Measurements from ENCODE around the gene SMCHD1.
"Not testable (repeated sequence)": the region's sequence is repeated elsewhere in the genome, so short reads cannot be mapped to it uniquely, and the experiment has no call there.

SMCHD1 gene

GRCh38 chr18:2660849-2661248 lies 5.3 kb downstream of the SMCHD1 start:
- DNase-seq = not testable (repeated sequence)

GRCh38 chr18:2662288-2662687 lies 6.8 kb downstream of the SMCHD1 start:
- DNase-seq = not testable (repeated sequence)

DNA sequence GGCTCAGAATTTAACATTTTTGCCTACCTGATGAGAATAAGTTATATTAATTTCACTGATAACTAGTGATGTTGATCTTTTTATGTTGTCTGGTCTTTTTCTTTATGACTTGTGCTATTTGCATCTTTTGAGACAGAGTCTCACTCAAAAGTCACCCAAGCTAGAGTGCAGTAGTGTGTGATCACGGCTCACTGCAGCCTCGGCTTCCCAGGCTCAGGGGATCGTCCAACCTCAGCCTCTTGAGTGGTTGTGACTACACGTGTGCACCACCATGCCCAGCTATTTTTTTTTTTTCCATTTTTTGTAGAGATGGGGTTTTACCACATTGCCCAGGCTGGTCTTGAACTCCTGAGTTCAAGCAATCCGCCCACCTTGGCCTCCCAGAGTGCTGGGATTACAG lies 7.5 kb downstream of the SMCHD1 start:
- DNase-seq = no peak

DNA sequence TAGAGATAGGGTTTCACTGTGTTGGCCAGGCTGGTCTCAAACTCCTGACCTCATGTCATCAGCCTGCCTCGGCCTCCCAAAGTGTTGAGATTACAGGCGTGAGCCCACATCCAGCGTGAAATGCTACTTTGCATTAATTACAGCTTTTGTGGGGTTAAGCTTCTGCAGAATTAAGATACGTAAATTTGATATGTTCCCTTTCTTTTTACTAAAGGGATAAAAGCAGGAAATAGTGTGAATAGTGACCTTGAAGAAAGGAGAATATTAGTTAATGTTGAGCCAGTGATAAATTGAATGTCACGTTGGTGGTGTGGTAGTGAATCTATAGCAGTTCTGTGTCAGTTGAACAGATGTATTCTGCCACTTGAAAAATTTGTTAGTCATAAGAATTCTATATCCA lies 16.9 kb downstream of the SMCHD1 start:
- no peak for DNase-seq

DNA sequence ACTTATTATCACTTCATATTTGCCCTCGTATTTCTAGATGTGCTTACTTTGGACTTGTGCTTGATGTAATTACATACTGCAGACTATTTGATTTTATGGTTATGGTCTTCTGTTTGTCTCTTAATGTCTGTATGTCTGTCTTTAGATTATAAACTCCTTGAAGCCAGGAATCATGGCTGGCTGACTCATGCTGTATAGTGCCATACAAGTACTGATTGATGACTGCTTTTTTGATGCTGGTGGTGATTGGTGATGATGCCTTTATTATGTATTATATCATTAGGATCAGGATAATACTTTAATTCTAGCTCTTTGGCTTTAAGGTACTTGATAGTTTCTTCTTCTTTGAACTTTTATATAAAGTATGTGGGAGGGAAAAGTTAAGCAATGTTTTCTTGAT lies 17.3 kb downstream of the SMCHD1 start:
- no peak for DNase-seq

DNA sequence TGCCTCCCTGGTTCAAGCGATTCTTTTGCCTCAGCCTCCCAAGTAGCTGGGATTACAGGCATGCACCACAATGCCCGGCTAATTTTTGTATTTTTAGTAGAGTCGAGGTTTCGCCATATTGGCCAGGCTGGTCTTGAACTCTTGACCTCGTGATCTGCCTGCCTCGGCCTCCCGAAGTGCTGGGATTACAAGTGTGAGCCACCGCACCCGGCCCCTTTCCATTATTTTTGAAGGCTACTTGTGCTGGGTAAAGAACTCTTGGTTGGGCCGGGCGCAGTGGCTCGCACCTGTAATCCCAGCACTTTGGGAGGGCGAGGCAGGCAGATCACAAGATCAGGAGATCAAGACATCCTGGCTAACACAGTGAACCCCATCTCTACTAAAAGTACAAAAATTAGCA lies 23.4 kb downstream of the SMCHD1 start:
- DNase-seq = not testable (repeated sequence)

- DNase-seq = no peak
Measured at GRCh38 chr18:2680216-2680792, 24.8 kb downstream of the SMCHD1 start.

DNA sequence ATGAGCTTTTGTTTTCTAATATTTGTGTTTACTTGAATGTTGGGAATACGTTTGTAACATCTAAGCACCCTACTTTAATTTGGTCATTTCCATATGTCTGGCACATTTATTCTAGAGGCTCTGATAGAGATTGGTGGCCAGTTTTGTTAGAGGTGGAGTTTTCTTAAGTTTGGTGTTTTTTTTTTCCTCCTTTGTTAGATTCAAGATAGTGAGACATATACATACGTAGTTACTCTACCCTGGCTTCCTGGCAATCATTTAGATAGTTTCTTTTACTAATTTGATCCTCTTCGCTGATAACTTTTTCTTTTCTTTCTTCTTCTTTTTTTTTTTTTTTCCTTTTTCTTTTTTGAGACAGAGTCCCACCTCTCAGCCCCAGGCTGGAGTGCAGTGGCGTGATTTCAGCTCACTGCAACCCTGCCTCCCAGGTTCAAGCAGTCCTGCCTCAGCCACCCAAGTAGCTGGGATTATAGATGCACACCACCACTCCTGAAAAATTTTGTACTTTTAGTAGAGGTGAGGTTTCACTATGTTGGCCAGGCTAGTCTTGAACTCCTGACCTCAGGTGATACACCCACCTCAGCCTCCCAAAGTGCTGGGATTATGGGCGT lies 26.6 kb downstream of the SMCHD1 start:
- no peak for DNase-seq

GRCh38 chr18:2683055-2683454 lies 27.5 kb downstream of the SMCHD1 start:
- DNase-seq = no peak

DNA sequence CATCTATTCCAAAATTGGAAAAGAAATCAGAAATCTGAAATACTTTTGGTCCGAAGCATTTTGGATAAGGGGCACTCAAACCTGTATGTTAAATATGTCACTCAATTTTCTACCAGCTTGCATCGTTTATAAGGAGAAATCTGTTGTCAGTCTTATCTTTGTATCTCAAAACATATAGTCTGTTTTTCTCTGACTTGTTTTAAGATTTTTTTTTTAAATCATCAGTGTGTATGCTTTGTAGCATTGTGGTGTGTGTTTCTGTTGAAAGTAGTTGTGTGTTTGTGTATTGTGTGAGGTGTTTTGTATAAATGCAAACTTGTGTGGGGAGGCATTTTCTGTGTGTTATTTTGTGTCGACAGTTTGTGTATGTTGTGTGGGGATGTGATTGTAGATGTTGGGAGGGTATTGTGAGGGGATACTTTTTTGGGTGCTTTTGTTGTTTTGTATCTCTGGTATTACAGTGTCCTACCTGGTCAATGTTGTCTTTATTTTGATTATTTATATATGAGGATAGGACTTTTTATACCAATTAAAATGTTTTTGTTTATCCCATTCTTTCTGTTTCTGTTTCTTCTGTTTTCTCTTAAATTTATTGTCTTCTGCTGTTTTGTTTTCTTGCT lies 30.9 kb downstream of the SMCHD1 start:
- no peak for DNase-seq

DNA sequence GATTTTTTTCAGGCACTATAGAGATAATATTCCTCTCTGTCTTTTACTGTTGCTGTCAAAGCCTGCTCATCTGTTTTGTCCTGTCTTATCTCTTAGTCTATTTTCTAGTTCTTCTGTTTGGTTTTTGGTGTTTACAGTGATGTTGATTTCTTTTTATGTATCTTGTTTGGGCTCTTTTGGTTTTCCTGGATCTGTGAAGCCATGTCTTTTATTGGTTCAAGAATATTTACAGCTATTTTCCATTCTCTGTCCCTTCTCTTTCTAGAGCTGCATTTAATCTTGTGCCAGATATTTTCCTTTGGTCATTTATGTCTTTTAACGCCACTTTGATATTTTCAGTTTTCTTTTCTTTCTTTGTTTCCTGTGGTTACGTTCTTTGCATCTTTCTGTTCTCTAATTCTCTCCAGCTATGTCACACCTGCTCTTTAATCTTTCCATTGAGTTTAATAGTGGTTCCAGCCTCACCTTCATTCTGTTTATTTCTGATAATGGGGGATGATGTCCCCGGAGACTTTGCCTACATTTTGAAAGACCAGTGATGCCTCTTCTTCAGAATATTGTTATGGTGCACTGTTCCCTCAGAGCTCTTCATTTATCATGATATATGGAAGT lies 32.0 kb downstream of the SMCHD1 start:
- DNase-seq = no peak

DNA sequence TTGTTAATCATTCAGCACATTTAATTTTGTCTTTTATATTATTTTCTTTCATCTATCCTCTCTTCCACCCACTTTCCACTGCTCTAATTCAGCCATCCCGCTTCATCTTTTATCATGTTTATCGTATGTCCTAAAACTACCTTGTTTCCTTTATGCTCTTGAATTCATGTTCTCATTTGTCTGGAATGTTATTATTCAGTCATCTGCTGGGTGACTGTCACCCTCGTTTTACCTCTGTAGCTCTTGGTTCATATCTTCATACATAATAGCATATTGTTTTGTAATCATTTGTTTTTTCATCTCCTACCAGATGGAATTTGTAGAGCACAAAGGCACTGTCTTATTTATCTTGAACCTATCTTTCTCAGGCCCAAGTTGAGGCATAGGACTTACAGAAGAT lies 37.0 kb downstream of the SMCHD1 start:
- no peak for DNase-seq

- no peak for DNase-seq
Measured at GRCh38 chr18:2697184-2697583, 41.7 kb downstream of the SMCHD1 start.

DNA sequence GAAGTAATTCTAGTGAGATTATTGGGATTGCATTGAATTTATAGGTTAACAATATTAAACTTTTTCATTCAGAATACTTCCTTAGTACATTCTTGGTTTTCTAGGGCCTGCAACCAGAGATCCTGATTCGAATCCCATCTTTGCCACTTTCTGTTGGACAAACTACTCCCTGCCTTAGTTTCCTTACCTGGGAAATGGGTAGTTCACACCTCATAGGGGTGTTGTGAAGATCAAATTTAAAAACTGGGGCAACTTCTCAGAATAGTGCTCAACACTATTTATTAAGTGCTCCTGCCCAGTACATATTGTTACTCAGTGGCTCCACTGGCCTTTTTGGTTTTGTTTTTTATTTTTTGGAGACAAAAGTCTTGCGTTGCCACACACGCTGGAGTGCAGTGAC lies 43.5 kb downstream of the SMCHD1 start:
- no peak for DNase-seq

GRCh38 chr18:2704541-2704940 lies 49.0 kb downstream of the SMCHD1 start:
- DNase-seq = no peak

DNA sequence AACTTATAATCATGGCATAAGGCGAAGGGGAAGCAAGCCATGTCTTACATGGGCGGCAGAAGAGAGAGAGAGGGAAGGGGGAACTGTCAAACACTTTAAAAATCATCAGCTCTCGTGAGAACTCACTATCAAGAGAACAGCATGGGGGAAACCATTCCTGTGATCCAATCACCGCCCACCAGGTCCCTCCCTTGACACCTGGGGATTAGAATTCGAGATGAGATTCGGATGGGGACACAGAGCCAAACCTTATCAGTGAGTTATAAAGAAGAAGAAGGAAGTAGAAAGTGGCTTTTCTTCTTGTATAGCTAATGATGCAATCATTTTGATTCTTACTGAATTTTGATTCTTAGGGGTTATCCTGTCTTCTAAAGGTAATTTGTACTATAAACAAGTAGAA lies 51.4 kb downstream of the SMCHD1 start:
- no peak for DNase-seq

DNA sequence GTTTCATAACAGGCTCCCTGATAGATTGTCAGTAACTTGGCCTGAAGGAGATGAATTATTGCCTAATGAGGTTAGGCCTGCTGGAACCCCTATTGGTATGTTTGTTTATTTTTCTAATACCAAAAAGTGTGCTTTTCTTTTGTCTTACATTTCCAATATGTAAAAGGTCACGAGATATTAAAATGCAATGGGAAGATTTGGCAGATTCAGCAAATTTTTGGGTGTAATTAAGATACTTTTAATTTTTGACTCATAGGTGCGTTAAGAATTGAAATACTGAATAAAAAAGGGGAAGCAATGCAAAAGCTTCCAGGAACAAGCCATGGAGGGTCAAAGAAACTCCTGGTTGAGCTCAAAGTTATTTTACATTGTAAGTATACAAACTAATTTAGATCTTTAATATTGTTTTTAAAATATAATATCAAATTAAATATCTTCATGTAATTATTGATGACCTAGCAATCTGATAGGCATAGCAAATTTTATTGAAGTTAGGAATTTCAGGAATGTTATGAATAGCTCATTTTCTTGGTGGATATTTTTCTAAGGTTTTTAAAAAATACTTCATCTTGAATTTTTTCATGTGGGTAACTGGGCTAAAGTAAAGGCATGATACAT lies 52.1 kb downstream of the SMCHD1 start:
- no peak for DNase-seq

DNA sequence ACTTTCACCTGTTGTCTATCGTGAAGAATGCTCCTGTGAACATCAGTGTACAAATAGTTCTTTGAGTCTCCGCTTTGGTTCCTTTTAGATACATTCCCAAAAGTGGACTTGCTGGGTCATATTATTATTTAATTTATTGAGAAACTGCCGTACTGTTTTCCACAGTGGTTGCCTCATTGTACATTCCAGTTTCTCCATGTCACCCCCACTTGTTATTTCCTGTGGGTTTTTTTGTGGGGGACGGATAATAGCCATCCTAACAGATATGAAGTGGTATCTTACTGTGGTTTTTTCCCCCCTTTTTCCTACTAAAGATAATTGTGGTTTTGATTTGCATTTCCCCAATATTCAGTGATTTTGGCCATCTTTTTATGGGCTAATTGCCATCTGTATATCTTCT lies 53.8 kb downstream of the SMCHD1 start:
- no peak for DNase-seq

GRCh38 chr18:2714140-2714539 lies 58.6 kb downstream of the SMCHD1 start:
- DNase-seq = no peak

DNA sequence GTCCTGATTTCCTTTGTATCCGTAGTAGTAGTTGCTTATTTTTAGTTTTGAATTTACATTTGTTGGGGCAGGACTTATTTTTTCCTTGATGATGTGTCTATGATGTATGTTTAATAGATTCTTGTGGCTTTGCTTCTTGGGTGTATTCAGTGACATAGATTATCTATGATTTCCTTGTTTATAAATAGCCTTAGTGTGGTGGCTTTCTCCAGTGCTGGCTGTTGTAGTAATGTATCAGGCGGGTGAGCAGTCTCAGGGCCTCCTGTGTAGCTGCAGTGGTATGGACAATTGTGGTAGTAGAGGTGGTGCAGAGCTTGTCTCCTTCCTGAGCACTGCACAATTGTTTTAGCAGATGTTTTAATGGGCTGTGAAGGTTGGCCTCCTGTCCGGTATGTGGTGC lies 60.5 kb downstream of the SMCHD1 start:
- no peak for DNase-seq

GRCh38 chr18:2716394-2717326 lies 61.1 kb downstream of the SMCHD1 start:
- DNase-seq = no peak

DNA sequence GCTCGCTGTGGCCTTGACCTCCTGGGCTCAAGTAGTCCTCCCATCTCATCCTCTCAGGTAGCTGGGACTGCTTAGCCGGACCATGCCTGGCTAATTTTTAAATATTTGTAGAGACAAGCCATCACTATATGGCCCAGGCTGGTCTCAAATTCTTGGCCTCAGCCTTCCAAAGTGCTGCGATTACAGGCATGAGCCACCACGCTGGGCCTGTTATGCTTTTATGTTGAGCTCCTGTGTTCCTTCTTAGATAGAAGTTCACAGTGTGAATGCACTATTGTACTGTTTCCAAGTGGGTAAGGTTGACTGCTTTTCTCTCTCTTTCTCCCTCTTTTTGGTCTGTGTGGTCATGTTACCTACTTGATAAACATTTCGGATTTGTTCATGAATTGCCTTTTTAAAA lies 61.9 kb downstream of the SMCHD1 start:
- no peak for DNase-seq

- no peak for DNase-seq
Measured at GRCh38 chr18:2719040-2719439, 63.5 kb downstream of the SMCHD1 start.

All from NCI-H510A treated with DMSO at 0.1 percent for 48 hours (cell line).